Thyroid gland (tissue), 4 donors: ENCODE data around the gene FAM162B. TPM values are rescaled to one million over a fixed set of nuclear protein-coding genes. Genes with fewer than 3 reads are reported as not detected.

Experiments
- DNase-seq, 2 donors: peaks; one replicate each; pipeline ENCODE4 v3.0.0-alpha.2; 2019
- H3K27ac ChIP-seq, 3 donors: fragments of 200-600 bp; sonication (generic); 1 replicate in 2 of 3; 2 replicates in 1 of 3; pipeline ENCODE4 v1.5.1; 2016 to 2019; ENCODE audit warnings: mild to moderate bottlenecking in 1 of 3, moderate library complexity in 1 of 3
- H3K27me3 ChIP-seq: fragments of 200-600 bp; sonication (generic); one replicate; pipeline ENCODE4 v1.5.1; 2019
- H3K36me3 ChIP-seq, 2 donors: fragments of 200-600 bp; sonication (generic); one replicate each; pipeline ENCODE4 v1.5.1; 2016 to 2019
- H3K4me1 ChIP-seq, 2 donors: fragments of 200-600 bp; sonication (generic); one replicate each; pipeline ENCODE4 v1.5.1; 2017 to 2019
- H3K4me3 ChIP-seq, 3 donors: fragments of 200-600 bp; sonication (generic); replicated peaks in 1 of 3; 1 replicate in 2 of 3; 2 replicates in 1 of 3; pipeline ENCODE4 v1.5.1; 2016; ENCODE audit warnings: mild to moderate bottlenecking in 1 of 3
- H3K9me3 ChIP-seq: fragments of 200-600 bp; sonication (generic); one replicate; pipeline ENCODE4 v1.5.1; 2017
- POLR2A ChIP-seq, 2 donors: fragments of 450-650 bp; IDR thresholded peaks; one replicate each; pipeline ENCODE4 v1.6.1; 2017; ENCODE audit warnings: antibody characterized with exemption in 2 of 2, mild to moderate bottlenecking in 2 of 2, moderate library complexity in 1 of 2
- WGBS, 2 donors: methylation state at CpG; one replicate each; pipeline ENCODE4 v1.1.5; 2017; 5-methylcytosine and 5-hydroxymethylcytosine counted together
- intact Hi-C: fragments of 100-400 bp; cut with DNase I; formaldehyde crosslinking; loops from one replicate; pipeline ENCODE4 v1.15.1; 2023
- total RNA-seq, 4 donors: library from RNA; depleted of rRNA; stranded (reverse); fragments of >200 nt; gene quantifications; one replicate each; pipeline ENCODE4 v1.2.3, GENCODE V29; 2016
- TF ChIP-seq, protein P1 (sequence below), 6 experiments: fragments of 200-600 bp in 3 of 6; fragments of 450-650 bp in 3 of 6; sonication (generic) in 3 of 6; IDR thresholded peaks; one replicate each; pipeline ENCODE4 v1.5.1; 2016 to 2019; ENCODE audit warnings: antibody characterized with exemption in 6 of 6, mild to moderate bottlenecking in 2 of 6, inconsistent platforms in 1 of 6, moderate library complexity in 1 of 6

FAM162B gene
- total RNA-seq, 4 donors from 2014 or later: 5.7 to 17.2 (median 12.7) TPM

GRCh38 chr6:116793224-116793623, 27.7 kb upstream of the FAM162B start:
- Histone ChIP-seq H3K27me3 (no peaks in the 10 kb centered on the region), H3K27ac (no peak overlapping the region), H3K4me1 (no peaks in the 10 kb centered on the region), H3K36me3 (no peaks in the 10 kb centered on the region), H3K4me3 (no peak overlapping the region), H3K9me3 (no peaks in the 10 kb centered on the region)
- intact Hi-C loops: no loop called here
- TF ChIP-seq, protein P1, sequence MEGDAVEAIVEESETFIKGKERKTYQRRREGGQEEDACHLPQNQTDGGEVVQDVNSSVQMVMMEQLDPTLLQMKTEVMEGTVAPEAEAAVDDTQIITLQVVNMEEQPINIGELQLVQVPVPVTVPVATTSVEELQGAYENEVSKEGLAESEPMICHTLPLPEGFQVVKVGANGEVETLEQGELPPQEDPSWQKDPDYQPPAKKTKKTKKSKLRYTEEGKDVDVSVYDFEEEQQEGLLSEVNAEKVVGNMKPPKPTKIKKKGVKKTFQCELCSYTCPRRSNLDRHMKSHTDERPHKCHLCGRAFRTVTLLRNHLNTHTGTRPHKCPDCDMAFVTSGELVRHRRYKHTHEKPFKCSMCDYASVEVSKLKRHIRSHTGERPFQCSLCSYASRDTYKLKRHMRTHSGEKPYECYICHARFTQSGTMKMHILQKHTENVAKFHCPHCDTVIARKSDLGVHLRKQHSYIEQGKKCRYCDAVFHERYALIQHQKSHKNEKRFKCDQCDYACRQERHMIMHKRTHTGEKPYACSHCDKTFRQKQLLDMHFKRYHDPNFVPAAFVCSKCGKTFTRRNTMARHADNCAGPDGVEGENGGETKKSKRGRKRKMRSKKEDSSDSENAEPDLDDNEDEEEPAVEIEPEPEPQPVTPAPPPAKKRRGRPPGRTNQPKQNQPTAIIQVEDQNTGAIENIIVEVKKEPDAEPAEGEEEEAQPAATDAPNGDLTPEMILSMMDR (IDR thresholded peaks at IDR 0.05): no peak
- TF ChIP-seq POLR2A (IDR thresholded peaks at IDR 0.05): no peak
- no peak for DNase-seq
- WGBS, 2 donors: 58% methylated on average over 3 of the region's 3 CpGs

- no peaks in the 10 kb centered on the region for H3K27me3 ChIP-seq
- TF ChIP-seq POLR2A (IDR thresholded peaks at IDR 0.05): no peak
- TF ChIP-seq, protein P1 (IDR thresholded peaks at IDR 0.05): no peak
- H3K4me3 ChIP-seq: no peak overlapping the region
- no peak for DNase-seq
- WGBS, 2 donors: 78 to 80% methylated on average over 5 of the region's 5 CpGs
- H3K4me1 ChIP-seq: no peaks in the 10 kb centered on the region
- H3K9me3 ChIP-seq: no peaks in the 10 kb centered on the region
- intact Hi-C loops: no loop called here
- no peaks in the 10 kb centered on the region for H3K36me3 ChIP-seq
- no peak overlapping the region for H3K27ac ChIP-seq
These were observed 18.3 kb upstream of the FAM162B start for GRCh38 chr6:116783852-116784251.

- H3K4me3 ChIP-seq: no peak overlapping the region
- no peak for TF ChIP-seq POLR2A (IDR thresholded peaks at IDR 0.05)
- TF ChIP-seq, protein P1 (IDR thresholded peaks at IDR 0.05): peak in 3 of 6 experiments; percentile 27 to 47 (median 37)
- 18 to 27% methylated on average over 13 of the region's 13 CpGs for WGBS, 2 donors
- no peaks in the 10 kb centered on the region for H3K4me1 ChIP-seq
- no peaks in the 10 kb centered on the region for H3K27me3 ChIP-seq
- intact Hi-C loops: no loop called here
- no peaks in the 10 kb centered on the region for H3K9me3 ChIP-seq
- DNase-seq: no peak
- no peak overlapping the region for H3K27ac ChIP-seq
- H3K36me3 ChIP-seq: no peaks in the 10 kb centered on the region
These were observed 14.2 kb upstream of the FAM162B start for GRCh38 chr6:116779573-116780164.

DNA sequence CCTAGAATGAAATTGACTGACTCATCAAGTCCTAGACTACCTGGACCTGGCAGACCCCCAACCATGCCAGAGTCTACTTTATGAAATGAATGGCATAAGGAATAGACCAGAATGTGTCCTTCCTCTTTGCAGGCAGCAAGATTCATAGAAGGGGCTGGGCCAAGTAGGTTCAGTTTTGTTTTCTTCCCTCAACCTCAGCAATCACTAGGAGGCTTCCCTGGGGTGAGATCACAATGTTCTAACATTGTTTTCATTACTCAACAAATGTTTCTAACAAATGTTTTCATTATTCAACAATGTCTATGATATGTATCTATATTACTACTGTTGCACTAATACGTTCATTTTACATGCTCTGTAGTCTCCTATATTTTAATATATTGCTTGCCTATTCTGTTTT, 8.4 kb upstream of the FAM162B start:
- DNase-seq: no peak
- 85 to 86% methylated on average over 1 of the region's 1 CpG for WGBS, 2 donors
- intact Hi-C loops: no loop called here

GRCh38 chr6:116772450-116772849, 6.9 kb upstream of the FAM162B start:
- Histone ChIP-seq H3K4me1 (no peaks in the 10 kb centered on the region), H3K9me3 (no peaks in the 10 kb centered on the region), H3K4me3 (no peak overlapping the region), H3K36me3 (no peaks in the 10 kb centered on the region), H3K27ac (no peak overlapping the region), H3K27me3 (no peaks in the 10 kb centered on the region)
- no peak for TF ChIP-seq POLR2A (IDR thresholded peaks at IDR 0.05)
- TF ChIP-seq, protein P1 (IDR thresholded peaks at IDR 0.05): no peak
- DNase-seq: no peak
- intact Hi-C loops: no loop called here
- WGBS, 2 donors: 79 to 86% methylated on average over 1 of the region's 1 CpG

More for the DNA sequence above, 8.4 kb upstream of the FAM162B start:
- TF ChIP-seq, protein P1 (IDR thresholded peaks at IDR 0.05): no peak
- Histone ChIP-seq H3K9me3 (no peaks in the 10 kb centered on the region), H3K4me1 (no peaks in the 10 kb centered on the region), H3K27ac (no peak overlapping the region), H3K36me3 (no peaks in the 10 kb centered on the region), H3K27me3 (no peaks in the 10 kb centered on the region), H3K4me3 (no peak overlapping the region)
